Measurements from ENCODE around the gene CFAP251. TPM values are rescaled to one million over a fixed set of nuclear protein-coding genes. Genes with fewer than 3 reads are reported as not detected.

CFAP251 gene
- total and polyA plus RNA-seq, 2 of the 13 experiments (the other 11 are each of a cell fraction or from before 2014, with no cell fraction given), result 0.30 to 0.42 TPM

GRCh38 chr12:121894633-121895032, 23.8 kb upstream of the CFAP251 start (continued):
- TF ChIP-seq ZNF513 (CRISPR knock-in tag; conservative IDR thresholded peaks at IDR 0.05), result no peak
- TF ChIP-seq MLLT10 (CRISPR knock-in tag; IDR thresholded peaks at IDR 0.05), result no peak
- peak; percentile 49 for TF ChIP-seq SAP130 (CRISPR knock-in tag; IDR thresholded peaks at IDR 0.05; ENCODE audit: low read depth)
- TF ChIP-seq PPARG (CRISPR knock-in tag; conservative IDR thresholded peaks at IDR 0.05), result no peak
- TF ChIP-seq ZFP37 (CRISPR knock-in tag; IDR thresholded peaks at IDR 0.05; ENCODE audit: borderline replicate concordance), result no peak
- TF ChIP-seq ZNF142 (CRISPR knock-in tag; IDR thresholded peaks at IDR 0.05), result no peak
- TF ChIP-seq ZNF367 (CRISPR knock-in tag; IDR thresholded peaks at IDR 0.05; ENCODE audit: borderline replicate concordance), result no peak
- no peak for TF ChIP-seq THAP11 (CRISPR knock-in tag; IDR thresholded peaks at IDR 0.05)
- TF ChIP-seq ZNF274 (CRISPR knock-in tag; IDR thresholded peaks at IDR 0.05), result no peak
- no peak for TF ChIP-seq SMAD9 (CRISPR knock-in tag; IDR thresholded peaks at IDR 0.05)
- TF ChIP-seq ZNF550 (CRISPR knock-in tag; IDR thresholded peaks at IDR 0.05; ENCODE audit: borderline replicate concordance), result no peak
- TF ChIP-seq FOXO4 (CRISPR knock-in tag; conservative IDR thresholded peaks at IDR 0.05), result no peak
- no peak for TF ChIP-seq GFI1 (CRISPR knock-in tag; IDR thresholded peaks at IDR 0.05; ENCODE audit: borderline replicate concordance)
- no peak for TF ChIP-seq SP2 (CRISPR knock-in tag; IDR thresholded peaks at IDR 0.05)
- no peak for TF ChIP-seq ZNF432 (CRISPR knock-in tag; IDR thresholded peaks at IDR 0.05; ENCODE audit: borderline replicate concordance)
- TF ChIP-seq KLF6 (CRISPR knock-in tag; IDR thresholded peaks at IDR 0.05), result no peak
- no peak for TF ChIP-seq RCOR2 (CRISPR knock-in tag; IDR thresholded peaks at IDR 0.05)
- TF ChIP-seq SOX5 (CRISPR knock-in tag; IDR thresholded peaks at IDR 0.05; ENCODE audit: borderline replicate concordance), result 0 out of 2 replicates have a peak, but pooled peaks have one; percentile 34
- peak; percentile 40; the same call in 1 of the 2 replicates for TF ChIP-seq PAXIP1 (CRISPR knock-in tag; conservative IDR thresholded peaks at IDR 0.05)
